Measurements from ENCODE around the gene MMP23B.
"Not testable (repeated sequence)": the region's sequence is repeated elsewhere in the genome, so short reads cannot be mapped to it uniquely, and the experiment has no call there.

Gene MMP23B

GRCh38 chr1:1666526-1666925 lies 34.6 kb downstream of the MMP23B start:
- no peak for DNase-seq (ENCODE audit: low spot score)

- DNase-seq (ENCODE audit: low spot score) = no peak
Observed at GRCh38 chr1:1669468-1670440, 37.8 kb downstream of the MMP23B start.

GRCh38 chr1:1670866-1671265 lies 38.9 kb downstream of the MMP23B start:
- no peak for DNase-seq (ENCODE audit: low spot score)

- DNase-seq (ENCODE audit: low spot score) = no peak
Observed at GRCh38 chr1:1671365-1672119, 39.6 kb downstream of the MMP23B start.

GRCh38 chr1:1672181-1672965 lies 40.4 kb downstream of the MMP23B start:
- no peak for DNase-seq (ENCODE audit: low spot score)

DNA sequence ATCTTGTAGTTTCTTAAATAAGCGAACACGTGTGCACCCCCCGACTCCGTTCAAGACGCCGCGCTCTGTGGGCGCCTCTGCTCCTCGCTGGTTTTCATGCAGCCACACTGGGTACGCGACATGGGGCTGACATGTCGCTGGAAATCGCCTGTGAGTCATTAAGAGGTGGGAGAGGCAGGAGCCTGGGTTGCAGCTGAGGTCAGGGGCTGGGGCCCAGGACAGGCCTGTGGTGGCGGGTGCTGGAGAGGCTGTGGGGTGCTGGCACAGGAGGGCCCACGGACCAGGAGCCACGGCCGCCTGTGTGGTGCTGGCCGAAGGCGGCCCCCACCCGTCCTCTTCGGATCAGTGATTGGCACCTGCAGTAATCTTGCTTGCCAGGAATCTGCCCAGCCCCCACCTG lies 42.8 kb downstream of the MMP23B start:
- DNase-seq (ENCODE audit: low spot score) = not testable (repeated sequence)

GRCh38 chr1:1675218-1675617 lies 43.2 kb downstream of the MMP23B start:
- DNase-seq (ENCODE audit: low spot score) = not testable (repeated sequence)

DNA sequence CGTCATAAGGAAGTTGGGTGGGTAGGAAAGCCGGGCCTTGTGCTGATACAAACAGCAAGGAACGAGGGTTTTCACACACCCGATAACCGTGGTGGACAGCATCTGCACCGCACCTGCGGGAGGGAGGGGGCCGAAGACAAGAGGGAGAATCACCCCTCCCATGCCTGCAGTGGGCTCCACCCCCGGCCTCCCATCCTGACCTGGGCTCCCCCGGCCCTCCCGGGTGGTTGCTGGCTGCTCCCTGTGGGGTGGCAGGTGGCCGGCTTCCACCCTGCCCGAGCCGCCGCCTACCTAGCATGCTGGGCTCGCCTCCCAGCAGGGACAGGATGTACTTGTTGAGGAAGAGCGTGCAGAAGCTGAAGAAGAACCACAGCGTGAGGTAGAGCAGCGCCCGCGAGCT lies 44.1 kb downstream of the MMP23B start:
- not testable (repeated sequence) for DNase-seq (ENCODE audit: low spot score)

DNA sequence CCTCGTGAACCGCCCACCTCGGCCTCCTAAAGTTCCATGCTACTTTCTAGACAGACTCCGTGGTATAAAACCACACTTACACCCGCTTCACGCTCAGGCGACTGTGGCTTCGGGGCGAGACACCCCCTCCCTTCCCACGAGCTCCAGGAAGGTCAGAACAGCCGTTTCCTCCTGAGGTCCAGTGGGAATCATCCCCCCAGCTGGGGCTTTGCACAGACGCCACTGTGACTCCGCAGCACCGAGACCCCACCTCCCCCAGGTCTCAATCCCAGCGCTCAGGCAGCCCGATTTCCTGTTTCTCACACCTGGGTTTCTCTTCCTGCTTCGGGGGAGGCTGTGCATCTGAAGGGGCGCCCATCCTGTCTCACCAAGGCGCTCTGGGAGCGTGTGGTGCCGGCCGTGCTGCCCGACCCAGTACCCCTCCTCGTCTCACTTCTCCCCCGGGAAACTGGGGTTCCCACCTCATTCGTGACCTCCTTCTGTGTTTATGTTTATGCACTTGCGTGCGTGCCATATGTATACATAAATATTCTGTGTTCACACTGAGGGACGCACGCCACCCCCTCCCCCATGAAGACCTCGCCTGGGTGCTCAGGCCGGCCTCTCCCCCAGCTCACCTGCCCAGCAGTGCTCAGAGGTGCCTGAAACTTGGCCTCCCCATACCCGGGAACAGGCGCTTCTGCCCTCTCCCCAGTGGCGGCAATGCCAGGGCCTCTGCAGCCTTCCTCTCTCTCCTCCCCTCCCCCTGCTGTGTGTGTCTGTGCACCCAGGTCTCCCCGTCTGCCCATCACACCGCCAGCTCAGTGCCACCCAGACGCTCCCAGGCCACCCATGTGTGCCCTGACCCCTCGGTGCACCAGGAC lies 46.0 kb downstream of the MMP23B start:
- DNase-seq (ENCODE audit: low spot score) = peak; percentile 38

DNA sequence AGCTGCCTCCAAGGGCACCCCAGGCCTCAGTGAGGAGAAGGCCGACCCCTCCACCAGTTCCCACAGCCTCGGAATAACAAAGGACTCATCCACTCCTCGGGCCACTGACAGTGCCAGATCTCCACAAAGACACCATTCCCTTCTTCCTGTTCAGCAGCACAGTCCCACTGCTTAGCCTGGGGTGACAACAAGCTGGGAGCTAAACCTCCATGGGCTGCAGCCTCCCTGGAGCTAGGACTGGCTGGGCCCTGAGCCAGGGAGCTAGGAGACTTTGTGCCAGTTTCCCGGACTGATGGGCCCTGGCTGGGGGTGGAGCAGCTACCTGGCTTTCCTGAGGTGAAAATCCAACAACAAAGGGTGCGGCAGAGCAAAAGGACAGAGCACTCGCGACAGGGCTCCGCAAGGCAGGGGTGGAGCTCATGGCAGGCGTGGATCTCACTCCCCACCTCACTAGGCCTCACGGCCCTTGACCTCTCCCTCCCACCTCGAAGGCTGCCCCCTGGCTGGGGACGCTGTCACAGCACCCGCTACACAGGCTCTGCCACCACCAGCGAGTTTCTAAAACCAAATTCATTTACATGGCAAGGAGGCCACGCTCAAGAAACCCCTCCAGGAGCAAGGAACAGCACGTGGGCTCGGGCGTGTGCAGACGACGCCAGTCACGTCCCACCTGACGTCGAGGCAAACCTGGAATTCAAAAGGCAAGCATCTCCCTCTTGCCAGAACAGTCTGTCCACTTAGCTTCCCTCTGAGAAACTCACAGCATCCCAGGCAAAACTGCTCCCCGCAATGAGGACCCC lies 46.8 kb downstream of the MMP23B start:
- DNase-seq (ENCODE audit: low spot score) = peak; percentile 51

- no peak for DNase-seq (ENCODE audit: low spot score)
Observed at GRCh38 chr1:1680031-1680911, 48.3 kb downstream of the MMP23B start.

GRCh38 chr1:1680912-1681273 lies 48.9 kb downstream of the MMP23B start:
- no peak for DNase-seq (ENCODE audit: low spot score)

DNA sequence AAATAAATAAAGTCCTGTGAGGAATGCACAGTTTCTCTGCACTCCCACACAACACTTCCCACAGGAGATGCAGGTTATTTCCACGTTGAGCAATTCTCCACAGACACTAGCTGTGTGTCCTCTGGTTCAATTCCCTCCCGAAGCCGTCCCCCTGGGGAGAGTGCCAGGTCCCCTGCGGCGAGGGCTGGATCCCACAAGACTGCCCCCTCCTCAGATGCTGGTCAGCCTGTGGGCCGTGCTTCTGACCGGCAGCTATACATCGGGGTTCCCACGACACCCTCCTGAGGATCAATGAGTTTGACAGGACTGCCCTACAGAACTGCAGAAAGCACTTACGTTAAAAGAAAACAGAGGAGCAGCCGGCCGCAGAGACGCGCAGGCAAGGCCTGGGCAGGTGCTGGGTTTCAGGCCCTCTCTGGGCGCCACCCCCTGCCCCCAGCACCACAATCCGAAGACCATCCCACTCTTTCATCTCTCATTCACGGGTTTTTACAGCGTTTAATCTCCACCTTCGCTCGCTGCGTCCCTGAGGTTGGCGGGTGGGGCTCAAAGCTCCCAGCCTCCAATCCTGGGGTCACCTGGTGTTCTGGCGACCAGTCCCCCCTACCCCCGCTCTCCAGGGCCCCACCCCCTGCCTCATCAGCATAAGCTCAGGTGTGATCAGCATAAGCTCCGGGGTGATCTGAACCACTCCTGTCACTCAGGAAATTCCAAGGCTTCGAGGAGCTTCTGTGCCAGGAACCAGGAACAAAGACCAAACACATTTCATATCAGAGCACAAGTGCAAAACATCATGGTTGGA lies 51.3 kb downstream of the MMP23B start:
- DNase-seq (ENCODE audit: low spot score) = no peak

All from CD4-positive, alpha-beta T cell treated with Interleukin-2 at 100 ng/mL for 4 hours (primary cell).